Endothelial cell of umbilical vein (primary cell): ENCODE measurements around the gene RNF213.

ENCODE experiments used
- CTCF ChIP-seq, 2 donors: IDR thresholded peaks; 1 replicate in 1 of 2; 2 replicates in 1 of 2; pipeline ENCODE4 v1.5.1; 2011; ENCODE audit warnings: low read length in 2 of 2, mild to moderate bottlenecking in 2 of 2, moderate library complexity in 2 of 2, control low read depth in 1 of 2, inconsistent platforms in 1 of 2, low read depth in 1 of 2; ENCODE audit not compliant: insufficient read depth in 1 of 2; ENCODE audit errors: extremely low read depth in 1 of 2
- EZH2 ChIP-seq: IDR thresholded peaks from 2 replicates; pipeline ENCODE4 v1.6.1; 2012; ENCODE audit warnings: borderline replicate concordance, low read depth, mild to moderate bottlenecking, moderate library complexity, low read length, inconsistent platforms; ENCODE audit not compliant: severe bottlenecking
- GATA2 ChIP-seq: IDR thresholded peaks from 2 replicates; pipeline ENCODE4 v1.7.0; 2011; ENCODE audit warnings: low read depth, mild to moderate bottlenecking, moderate library complexity, mixed read lengths, low read length; ENCODE audit not compliant: insufficient read length, insufficient read depth
- POLR2A ChIP-seq: IDR thresholded peaks from 2 replicates; pipeline ENCODE4 v1.6.1; 2012; ENCODE audit warnings: low read depth, mild to moderate bottlenecking, control low read depth, low read length

- TF ChIP-seq EZH2 = no peak
- TF ChIP-seq POLR2A = no peak
- TF ChIP-seq CTCF (IDR thresholded peaks at IDR 0.05; ENCODE audit: extremely low read depth in 1 of 2, insufficient read depth in 1 of 2, low read depth in 1 of 2, low read length in 2 of 2) = no peak
- TF ChIP-seq GATA2 = no peak
Observed at GRCh38 chr17:80443498-80443897, 182.8 kb downstream of the RNF213 start.
